GM21515 (cell line): ENCODE results near the gene RFTN1.

Experiments
- ATAC-seq: cut with Tn5 transposase; IDR thresholded peaks from one replicate; pipeline ENCODE4 v1.9.1; 2021; ENCODE audit not compliant: unreplicated experiment

Gene RFTN1

DNA sequence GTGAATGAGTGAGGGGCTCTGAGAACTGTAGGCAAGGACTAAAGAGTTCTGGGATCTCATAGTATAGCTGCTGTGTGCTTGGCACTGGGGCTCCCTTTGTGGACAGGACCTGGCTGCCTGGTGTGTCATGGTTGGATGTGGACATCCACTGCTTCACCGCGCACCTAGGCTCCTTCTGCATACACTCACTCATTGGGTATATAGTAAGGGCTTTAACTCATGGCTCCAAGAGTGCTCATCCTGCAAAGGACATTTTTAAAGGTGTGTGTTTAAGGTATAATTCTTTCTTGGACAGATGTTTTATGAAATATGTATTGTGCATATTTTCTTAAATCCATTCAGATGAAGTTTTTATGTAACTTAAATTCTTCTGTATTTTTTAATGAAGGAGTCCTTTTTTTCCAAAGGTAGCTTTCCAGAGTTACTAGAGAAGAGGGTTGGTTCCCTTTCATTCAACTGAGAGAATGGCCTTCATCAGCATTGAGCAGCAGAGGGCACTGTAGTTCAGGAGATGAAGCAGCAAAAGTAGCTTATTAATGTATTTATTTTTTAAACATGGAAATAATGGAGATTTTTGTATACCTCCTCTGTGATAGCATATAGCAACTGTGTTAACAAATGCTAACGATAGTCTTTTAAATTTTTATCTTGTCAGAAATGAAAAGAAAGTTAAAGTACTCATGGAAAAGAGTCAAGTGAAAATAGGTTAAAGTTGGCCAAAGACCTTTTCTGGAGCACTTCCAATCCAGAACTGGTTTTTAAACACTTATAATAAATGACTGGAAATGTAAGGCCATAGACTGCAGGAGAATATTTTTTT lies 223.3 kb downstream of the RFTN1 start:
- no peak for ATAC-seq

- ATAC-seq, result no peak
Measured at GRCh38 chr3:16289144-16289889, 224.2 kb downstream of the RFTN1 start.

GRCh38 chr3:16288664-16289063 lies 224.8 kb downstream of the RFTN1 start:
- no peak for ATAC-seq

GRCh38 chr3:16286751-16287543 lies 226.6 kb downstream of the RFTN1 start:
- ATAC-seq, result peak; percentile 4

DNA sequence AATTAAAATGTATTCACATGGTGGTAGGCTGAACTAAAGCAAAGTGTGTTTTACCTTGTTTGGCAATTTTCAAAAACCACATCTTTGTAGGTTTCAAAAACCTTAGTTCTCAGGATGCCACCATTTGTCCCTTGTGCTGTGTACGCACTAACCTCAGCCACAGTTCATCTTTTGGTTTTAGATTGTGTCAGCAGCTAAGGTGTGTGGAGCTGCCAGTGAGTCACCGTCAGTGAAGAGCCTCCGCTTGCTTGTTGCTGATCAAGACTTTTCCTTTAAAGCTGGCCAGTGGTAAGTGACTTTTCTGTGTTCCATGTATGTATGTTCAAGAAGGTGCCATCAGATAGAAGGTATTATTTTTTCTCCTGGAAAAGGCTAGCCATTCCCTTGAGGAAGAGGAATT lies 227.3 kb downstream of the RFTN1 start:
- ATAC-seq, result peak; percentile 77

- ATAC-seq, result no peak
Measured at GRCh38 chr3:16284633-16285032, 228.9 kb downstream of the RFTN1 start.

GRCh38 chr3:16280671-16281070 lies 232.8 kb downstream of the RFTN1 start:
- ATAC-seq, result no peak

DNA sequence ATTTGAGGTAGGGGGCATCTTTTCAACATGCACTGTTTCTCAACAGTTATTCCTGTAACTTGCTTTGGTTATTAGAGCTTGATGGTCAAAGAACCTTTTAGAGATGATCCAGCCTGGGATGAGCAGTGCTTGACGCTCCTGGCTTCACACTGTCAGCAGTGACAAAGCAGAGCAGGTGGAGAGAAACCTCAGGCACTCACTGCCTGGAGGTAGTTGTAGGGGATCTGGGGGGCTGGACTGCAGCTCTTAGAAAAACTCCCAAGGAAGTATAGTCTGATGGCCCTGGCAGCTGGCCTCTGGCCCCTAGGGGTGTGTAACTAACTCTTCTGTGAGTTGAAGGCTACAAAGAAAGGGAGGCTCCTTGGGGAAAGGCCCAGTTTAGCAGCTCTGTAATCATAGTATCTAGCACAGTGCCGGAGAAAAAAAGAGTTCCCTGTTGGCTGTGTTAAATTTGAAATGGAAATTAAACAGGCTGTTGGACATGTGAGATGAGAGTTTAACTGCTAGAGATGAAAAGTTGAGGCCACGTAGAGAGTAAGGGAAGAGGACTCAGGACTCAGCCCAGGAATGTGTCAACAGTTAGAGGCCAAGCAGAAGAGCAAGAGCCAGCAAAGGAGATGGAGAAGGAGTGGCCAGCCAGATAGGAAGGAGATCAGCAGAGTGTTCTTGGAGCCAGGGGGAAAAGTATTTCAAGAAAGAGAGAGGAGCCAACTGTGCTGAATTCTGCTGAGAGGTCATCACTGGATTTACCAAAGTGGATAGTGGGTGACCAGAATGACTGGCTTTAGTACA lies 234.3 kb downstream of the RFTN1 start:
- no peak for ATAC-seq

GRCh38 chr3:16277471-16277870 lies 236.0 kb downstream of the RFTN1 start:
- no peak for ATAC-seq

DNA sequence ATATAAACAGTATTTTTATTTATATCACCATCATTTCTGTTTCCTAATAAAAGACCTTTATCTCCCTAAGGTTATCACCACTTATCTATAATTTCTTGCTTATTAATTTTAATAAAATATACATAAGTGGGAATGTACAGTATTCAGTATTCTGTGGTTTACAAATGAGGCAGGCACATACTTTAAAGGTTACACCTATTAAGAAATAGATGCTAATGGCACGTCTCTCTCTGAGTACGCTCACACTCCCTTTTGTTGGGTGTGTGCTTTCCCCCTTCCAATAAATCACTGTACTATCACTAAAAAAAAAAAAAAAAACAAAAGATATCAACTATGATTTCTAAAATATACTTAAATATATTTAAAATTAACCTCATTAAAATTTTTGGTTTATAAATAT lies 239.6 kb downstream of the RFTN1 start:
- no peak for ATAC-seq

GRCh38 chr3:16272588-16272987 lies 240.9 kb downstream of the RFTN1 start:
- ATAC-seq, result no peak

GRCh38 chr3:16270855-16271254 lies 242.6 kb downstream of the RFTN1 start:
- ATAC-seq, result no peak

GRCh38 chr3:16266714-16267113 lies 246.8 kb downstream of the RFTN1 start:
- ATAC-seq, result no peak
